Gastrocnemius medialis (tissue), 4 donors: ENCODE data around the gene CUX1.

Experiments used
- POLR2A ChIP-seq, 2 donors: fragments of 450-650 bp; IDR thresholded peaks; one replicate each; pipeline ENCODE4 v1.6.1; 2017; ENCODE audit warnings: antibody characterized with exemption in 2 of 2, mild to moderate bottlenecking in 2 of 2, moderate library complexity in 2 of 2
- TF ChIP-seq, protein P1 (sequence below), 5 experiments: fragments of 450-650 bp in 3 of 5; fragments of 200-600 bp in 2 of 5; sonication (generic) in 2 of 5; IDR thresholded peaks in 4 of 5; conservative IDR thresholded peaks in 1 of 5; 1 replicate in 4 of 5; 2 replicates in 1 of 5; pipeline ENCODE4 v1.5.1; 2016 to 2019; ENCODE audit warnings: antibody characterized with exemption in 5 of 5, mild to moderate bottlenecking in 3 of 5, moderate library complexity in 3 of 5

DNA sequence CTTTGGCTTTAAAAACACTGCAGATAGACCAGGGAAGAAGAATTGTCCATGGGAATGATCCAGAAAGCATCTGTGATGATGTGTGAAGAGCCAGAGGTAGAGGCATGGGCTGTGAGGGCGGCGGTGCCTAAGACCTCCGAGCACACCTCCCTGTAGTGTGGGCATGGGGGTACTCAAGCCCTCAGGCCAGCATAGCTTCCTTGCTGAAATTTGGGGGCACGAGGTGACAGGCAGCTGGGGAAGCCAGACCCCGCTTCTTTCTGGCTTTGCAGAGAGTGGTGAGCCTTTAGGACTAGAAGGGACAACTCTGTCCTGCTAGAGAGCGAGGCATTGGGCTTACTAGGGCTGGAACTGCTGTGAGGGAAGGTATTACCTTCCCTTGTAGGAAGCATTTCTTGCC, 281.6 kb downstream of the CUX1 start:
- TF ChIP-seq, protein P1, sequence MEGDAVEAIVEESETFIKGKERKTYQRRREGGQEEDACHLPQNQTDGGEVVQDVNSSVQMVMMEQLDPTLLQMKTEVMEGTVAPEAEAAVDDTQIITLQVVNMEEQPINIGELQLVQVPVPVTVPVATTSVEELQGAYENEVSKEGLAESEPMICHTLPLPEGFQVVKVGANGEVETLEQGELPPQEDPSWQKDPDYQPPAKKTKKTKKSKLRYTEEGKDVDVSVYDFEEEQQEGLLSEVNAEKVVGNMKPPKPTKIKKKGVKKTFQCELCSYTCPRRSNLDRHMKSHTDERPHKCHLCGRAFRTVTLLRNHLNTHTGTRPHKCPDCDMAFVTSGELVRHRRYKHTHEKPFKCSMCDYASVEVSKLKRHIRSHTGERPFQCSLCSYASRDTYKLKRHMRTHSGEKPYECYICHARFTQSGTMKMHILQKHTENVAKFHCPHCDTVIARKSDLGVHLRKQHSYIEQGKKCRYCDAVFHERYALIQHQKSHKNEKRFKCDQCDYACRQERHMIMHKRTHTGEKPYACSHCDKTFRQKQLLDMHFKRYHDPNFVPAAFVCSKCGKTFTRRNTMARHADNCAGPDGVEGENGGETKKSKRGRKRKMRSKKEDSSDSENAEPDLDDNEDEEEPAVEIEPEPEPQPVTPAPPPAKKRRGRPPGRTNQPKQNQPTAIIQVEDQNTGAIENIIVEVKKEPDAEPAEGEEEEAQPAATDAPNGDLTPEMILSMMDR (IDR thresholded peaks at IDR 0.05 in 4 of 5, conservative IDR thresholded peaks at IDR 0.05 in 1 of 5) = no peak
- TF ChIP-seq POLR2A (IDR thresholded peaks at IDR 0.05) = no peak
